ENCODE data around the gene TLE5.

TLE5 gene

DNA sequence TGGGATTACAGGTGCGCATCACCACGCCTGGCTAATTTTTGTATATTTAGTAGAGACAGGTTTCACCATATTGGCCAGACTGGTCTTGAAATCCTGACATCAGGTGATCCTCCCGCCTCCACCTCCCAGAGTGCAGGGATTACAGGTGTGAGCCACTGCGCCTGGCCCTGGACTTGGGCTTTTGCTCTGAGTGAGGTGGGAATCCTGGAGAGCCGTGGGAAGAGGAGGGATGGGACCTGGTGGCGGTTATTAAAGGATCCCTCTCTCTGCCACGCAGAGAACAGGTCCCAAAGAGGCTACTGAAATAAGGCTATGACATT, 1.7 kb upstream of the TLE5 start:
- no peak overlapping the region for H2AFZ ChIP-seq
- no peaks in the 10 kb centered on the region for H3K9me3 ChIP-seq (ENCODE audit: control insufficient read depth, low read length)
- H3K27me3 ChIP-seq (ENCODE audit: control insufficient read depth, insufficient read depth, low read length): no peaks in the 10 kb centered on the region
- peaks cover 3% of the 10 kb centered on the region for H3K79me2 ChIP-seq
- no peak overlapping the region for H3K27ac ChIP-seq
- H3K4me1 ChIP-seq: peaks cover 9% of the 10 kb centered on the region
- TF ChIP-seq, protein P1, sequence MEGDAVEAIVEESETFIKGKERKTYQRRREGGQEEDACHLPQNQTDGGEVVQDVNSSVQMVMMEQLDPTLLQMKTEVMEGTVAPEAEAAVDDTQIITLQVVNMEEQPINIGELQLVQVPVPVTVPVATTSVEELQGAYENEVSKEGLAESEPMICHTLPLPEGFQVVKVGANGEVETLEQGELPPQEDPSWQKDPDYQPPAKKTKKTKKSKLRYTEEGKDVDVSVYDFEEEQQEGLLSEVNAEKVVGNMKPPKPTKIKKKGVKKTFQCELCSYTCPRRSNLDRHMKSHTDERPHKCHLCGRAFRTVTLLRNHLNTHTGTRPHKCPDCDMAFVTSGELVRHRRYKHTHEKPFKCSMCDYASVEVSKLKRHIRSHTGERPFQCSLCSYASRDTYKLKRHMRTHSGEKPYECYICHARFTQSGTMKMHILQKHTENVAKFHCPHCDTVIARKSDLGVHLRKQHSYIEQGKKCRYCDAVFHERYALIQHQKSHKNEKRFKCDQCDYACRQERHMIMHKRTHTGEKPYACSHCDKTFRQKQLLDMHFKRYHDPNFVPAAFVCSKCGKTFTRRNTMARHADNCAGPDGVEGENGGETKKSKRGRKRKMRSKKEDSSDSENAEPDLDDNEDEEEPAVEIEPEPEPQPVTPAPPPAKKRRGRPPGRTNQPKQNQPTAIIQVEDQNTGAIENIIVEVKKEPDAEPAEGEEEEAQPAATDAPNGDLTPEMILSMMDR (IDR thresholded peaks at IDR 0.05): no peak
- H3K36me3 ChIP-seq (ENCODE audit: control insufficient read depth, insufficient read depth, low read length): no peaks in the 10 kb centered on the region
- H3K9ac ChIP-seq: no peak overlapping the region
- H3K4me2 ChIP-seq (ENCODE audit: low read length): no peak overlapping the region
- H3K4me3 ChIP-seq (ENCODE audit: low read depth, low read length): no peak overlapping the region

DNA sequence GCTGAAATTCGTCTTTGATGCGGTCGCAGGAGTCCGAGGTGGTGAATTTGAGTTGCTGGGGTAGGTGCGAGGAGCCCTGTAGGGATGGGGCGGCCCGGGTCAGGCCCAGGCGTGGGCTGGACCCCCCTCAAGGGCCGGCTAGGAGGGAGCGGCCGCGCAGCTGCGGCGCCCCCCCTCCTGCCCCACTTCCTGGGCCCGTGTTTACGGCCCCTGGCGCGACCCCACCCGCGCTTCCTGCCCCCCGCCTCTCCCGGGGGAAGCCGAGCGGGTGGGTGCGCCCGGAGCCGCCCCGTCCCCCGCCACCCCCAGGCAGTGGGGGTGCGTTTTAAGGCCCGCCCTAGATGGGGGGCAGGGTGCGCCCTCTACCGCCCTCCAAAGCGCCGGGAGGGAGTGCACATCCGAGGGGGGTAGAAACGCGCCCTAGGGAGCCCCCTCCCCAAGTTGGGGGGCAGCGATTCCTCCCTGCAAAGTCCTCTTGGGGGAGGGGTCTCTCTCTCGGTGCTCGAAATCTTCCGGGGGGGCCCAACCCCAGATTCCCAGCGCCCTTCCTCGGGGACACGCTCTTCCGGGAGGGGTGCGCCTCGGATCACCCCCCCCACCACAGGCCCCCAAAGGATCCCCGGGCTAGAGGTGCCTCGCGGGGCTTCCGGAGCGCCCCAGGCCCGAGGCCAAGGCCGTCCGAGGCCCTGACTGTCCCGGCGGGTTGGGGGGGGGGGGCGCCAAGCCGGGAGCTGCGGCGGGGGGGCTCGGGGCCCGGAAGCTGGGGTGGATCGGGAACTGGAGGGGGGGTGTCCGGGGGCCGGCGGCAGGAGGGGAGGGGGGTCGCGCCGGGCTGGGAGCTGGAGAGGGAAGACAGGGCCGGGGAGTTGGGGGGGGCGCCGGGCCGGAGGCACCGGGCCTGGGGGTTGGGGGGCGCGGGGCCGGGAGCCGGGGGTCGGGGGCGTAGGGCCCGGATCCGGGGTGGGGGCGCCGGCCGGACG, 823 bp downstream of the TLE5 start:
- Histone ChIP-seq H3K4me3 (ENCODE audit: low read depth, low read length) (peak overlapping the region; percentile 87), H3K9ac (peak overlapping the region; percentile 91), H3K27ac (peak overlapping the region; percentile 88), H3K9me3 (ENCODE audit: control insufficient read depth, low read length) (no peaks in the 10 kb centered on the region), H3K4me2 (ENCODE audit: low read length) (peak overlapping the region; percentile 83), H3K79me2 (peaks cover 3% of the 10 kb centered on the region), H3K27me3 (ENCODE audit: control insufficient read depth, insufficient read depth, low read length) (no peaks in the 10 kb centered on the region), H3K4me1 (peaks cover 33% of the 10 kb centered on the region), H3K36me3 (ENCODE audit: control insufficient read depth, insufficient read depth, low read length) (no peaks in the 10 kb centered on the region), H2AFZ (peak overlapping the region; percentile 53)
- TF ChIP-seq, protein P1 (IDR thresholded peaks at IDR 0.05): peak; percentile 43

DNA sequence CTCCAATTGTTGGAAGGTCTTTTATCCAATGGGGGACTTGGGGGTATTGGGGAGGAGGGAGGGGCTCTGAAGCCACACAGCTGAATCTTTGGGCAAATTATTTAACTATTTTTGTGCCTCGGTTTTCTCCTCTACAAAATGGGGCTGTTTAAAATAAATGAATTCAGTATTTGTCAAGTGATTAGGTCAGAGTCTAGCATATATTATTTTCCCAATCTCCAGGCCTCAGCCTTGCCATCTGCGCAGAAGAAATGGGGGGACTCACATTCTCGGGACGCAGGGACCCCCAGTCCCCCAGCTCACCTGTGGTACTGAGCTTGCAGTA, 1.5 kb downstream of the TLE5 start:
- peak overlapping the region; percentile 87 for H3K4me3 ChIP-seq (ENCODE audit: low read depth, low read length)
- no peaks in the 10 kb centered on the region for H3K9me3 ChIP-seq (ENCODE audit: control insufficient read depth, low read length)
- peak overlapping the region; percentile 83 for H3K4me2 ChIP-seq (ENCODE audit: low read length)
- peaks cover 36% of the 10 kb centered on the region for H3K4me1 ChIP-seq
- H3K9ac ChIP-seq: no peak overlapping the region
- no peak overlapping the region for H2AFZ ChIP-seq
- peaks cover 3% of the 10 kb centered on the region for H3K79me2 ChIP-seq
- H3K36me3 ChIP-seq (ENCODE audit: control insufficient read depth, insufficient read depth, low read length): no peaks in the 10 kb centered on the region
- peak overlapping the region; percentile 88 for H3K27ac ChIP-seq
- no peaks in the 10 kb centered on the region for H3K27me3 ChIP-seq (ENCODE audit: control insufficient read depth, insufficient read depth, low read length)
- TF ChIP-seq, protein P1 (IDR thresholded peaks at IDR 0.05): no peak

DNA sequence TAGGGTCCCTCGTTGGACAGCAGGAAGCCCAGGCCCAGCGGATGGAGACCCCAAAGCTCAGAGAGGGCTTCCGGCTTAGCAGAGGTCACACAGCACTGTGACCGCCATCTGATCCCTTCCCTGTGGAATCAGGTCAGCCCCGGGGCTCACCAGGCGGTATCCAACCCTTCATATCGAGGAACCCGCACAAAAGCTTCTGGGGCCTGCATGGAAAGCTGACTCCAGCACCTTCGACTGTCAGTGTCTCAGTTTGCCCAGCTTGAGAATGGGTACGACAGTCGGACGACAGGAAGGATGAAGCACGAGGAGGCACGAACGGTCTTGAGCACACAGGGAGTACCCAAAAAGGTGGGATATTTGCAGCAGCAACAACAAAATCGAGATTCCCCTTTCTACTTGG, 2.6 kb downstream of the TLE5 start:
- Histone ChIP-seq H3K36me3 (ENCODE audit: control insufficient read depth, insufficient read depth, low read length) (no peaks in the 10 kb centered on the region), H3K4me1 (peaks cover 40% of the 10 kb centered on the region), H3K27ac (peak overlapping the region; percentile 36), H3K9me3 (ENCODE audit: control insufficient read depth, low read length) (no peaks in the 10 kb centered on the region), H3K79me2 (peaks cover 3% of the 10 kb centered on the region), H3K9ac (no peak overlapping the region), H3K4me3 (ENCODE audit: low read depth, low read length) (no peak overlapping the region), H2AFZ (no peak overlapping the region), H3K4me2 (ENCODE audit: low read length) (no peak overlapping the region), H3K27me3 (ENCODE audit: control insufficient read depth, insufficient read depth, low read length) (no peaks in the 10 kb centered on the region)
- TF ChIP-seq, protein P1 (IDR thresholded peaks at IDR 0.05): no peak

Measured in parathyroid adenoma (tissue), 2 donors.